NCI-H82 (cell line): ENCODE results near the gene CACNA1H.
"Not testable (repeated sequence)": the region's sequence is repeated elsewhere in the genome, so short reads cannot be mapped to it uniquely, and the experiment has no call there.

ENCODE experiments used
- DNase-seq: peaks from one replicate; lab custom pipeline; 2025; lab: John Stamatoyannopoulos, UW

The CACNA1H gene

GRCh38 chr16:1174477-1175357 is 21.8 kb downstream of the CACNA1H start:
- no peak for DNase-seq

GRCh38 chr16:1175566-1176279 is 22.8 kb downstream of the CACNA1H start:
- no peak for DNase-seq

GRCh38 chr16:1176280-1176897 is 23.5 kb downstream of the CACNA1H start:
- no peak for DNase-seq

- no peak for DNase-seq
Measured at GRCh38 chr16:1177053-1177452, 24.1 kb downstream of the CACNA1H start.

DNA sequence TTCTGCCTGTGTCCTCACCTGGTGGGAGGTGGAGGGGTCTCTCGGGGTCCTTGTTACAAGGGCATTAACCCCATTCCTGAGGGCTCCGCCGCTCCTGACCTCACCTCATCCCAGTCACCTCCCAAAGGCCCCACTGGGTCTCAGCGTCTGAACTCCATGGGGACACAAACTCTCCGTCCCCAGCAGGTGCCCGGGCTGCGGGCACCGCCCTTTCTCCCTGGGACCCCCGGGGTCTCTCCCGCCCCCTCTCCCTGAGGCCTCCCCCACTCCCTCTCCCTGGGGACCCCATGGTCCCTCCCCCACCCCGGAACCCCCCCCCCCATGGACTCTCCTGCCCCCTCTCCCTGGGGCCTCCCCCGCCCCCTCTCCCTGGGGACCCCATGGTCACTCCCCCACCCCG is 24.8 kb downstream of the CACNA1H start:
- DNase-seq, result no peak

DNA sequence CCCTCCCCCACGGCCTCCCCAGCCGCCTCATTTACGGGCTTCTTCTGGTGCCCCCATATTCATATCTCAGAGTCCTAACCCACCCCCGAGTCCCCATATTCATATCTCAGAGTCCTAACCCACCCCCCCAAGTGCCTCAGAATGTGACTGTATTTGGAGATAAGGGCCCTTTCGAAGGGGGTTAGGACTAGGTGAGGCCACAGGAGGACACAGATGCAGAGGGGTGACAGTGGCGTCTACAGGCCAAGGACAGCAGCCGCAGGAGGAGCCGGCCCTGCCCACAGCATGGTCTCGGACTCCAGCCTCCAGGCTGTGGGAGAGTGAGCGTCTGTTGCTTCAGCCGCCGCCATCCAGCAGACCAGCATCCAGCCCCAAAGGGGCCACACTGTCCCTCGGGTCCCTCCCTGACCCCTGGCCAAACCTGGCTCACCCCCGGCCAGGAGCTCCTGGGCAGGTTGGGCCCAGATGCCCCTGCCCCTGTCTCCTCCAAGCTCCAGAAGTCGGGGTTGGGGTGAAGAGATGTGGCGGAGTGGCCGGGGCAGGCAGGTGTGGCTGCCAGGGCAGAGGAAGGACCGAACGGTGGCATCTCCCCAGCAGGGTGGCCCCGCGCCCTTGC is 25.5 kb downstream of the CACNA1H start:
- DNase-seq, result no peak

DNA sequence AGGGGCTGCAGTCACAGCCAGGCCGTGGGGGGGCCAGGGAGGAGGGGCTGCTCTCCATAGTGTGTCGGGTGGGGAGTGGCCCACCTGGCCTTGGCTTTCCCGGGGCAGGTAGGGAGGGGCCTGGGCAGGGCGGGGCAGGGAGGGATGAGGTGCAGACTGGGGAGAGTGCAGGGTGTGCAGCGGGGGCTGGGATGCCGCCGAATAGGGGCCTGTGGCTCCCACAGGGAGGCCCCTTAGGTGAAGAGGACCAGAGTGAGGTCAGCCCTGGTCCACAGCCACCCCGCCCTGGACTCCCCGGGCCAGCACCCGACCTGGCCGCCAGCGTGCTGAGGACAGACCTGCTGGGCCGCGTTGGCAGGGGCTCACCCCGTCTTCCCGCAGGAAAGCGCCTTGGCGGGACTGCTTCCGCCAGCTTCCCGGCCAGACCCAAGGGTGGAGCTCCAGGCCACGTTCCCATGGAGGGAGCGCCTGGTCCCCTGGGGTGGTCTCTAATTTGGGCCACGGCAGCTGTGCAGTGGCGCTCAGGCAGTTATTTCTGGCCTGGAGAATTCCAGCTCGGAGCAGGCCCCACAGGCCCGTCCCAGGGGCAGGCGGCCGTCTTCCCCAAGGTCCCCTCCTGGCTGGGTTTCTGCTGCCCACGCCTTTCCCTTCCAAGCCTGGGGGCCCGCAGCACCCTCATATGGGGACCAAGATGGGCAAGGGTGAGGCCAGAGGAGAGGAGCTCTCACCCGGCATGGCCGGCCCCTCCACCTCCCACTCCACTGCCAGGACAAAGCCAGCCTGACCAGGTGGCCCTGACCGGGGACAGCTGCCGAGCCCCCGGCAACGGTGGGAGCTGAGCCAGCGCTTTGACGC is 27.9 kb downstream of the CACNA1H start:
- DNase-seq, result no peak

DNA sequence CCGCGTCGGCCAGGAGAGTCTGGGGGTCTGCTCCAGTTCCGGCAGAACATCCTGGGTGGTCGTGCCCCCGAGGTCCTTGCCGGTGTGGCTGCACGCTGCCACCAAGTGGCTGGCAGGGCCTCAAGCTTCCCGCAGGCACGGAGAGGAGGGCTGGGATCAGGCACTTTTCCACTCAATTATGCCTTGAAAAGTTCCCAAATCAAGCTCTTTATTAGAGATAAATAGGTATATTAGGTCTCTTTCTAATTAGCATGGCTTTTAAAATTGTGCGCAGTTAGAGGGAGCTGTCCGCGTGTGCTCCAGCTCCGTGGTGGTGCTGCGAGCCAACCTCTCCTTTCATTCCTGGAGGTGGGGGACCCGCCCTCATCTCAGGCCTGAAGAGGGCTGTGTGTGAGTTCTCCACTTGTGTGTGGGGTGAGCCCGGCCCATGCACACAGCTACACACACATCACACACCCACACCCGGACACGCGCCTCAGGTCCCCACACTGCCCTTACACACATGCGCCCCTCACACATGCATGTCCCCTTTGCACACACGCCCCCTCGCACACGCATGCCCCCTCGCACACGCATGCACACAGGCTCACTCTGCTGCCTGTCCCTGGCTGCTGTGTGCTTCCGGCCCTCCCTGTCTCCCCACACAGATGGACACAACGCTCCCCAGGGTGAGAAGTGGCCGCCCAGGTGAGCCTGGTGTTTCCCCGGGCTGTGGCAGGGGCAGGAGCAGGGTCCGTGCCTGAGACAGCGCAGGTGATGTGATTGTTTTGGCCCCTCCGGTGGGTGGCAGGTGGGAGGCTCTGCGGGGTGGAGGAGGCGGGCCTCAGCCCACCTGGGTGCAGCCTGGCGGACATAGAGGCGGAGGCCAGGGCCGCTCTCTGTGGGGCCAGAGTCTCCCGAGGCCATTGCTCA is 28.8 kb downstream of the CACNA1H start:
- no peak for DNase-seq

DNA sequence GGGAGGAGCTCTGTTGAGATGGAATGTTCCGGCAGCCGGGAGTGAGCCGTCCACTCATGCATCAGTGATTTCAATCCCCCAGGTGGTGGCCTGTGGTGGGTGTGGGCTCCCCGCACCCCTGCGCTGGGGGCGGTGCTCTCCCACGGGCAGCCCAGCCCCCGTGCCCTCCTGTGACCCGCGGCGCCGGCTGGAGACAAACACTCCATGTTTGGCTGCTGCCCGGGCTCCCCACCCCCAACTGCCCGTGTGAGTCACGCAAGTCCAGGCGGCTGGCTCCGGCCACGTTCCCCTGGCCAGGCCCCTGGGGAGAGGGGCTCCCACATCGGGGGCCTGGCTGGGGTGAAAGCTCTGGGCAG is 29.4 kb downstream of the CACNA1H start:
- no peak for DNase-seq

- peak; percentile 51 for DNase-seq
Measured at GRCh38 chr16:1182950-1183907, 30.3 kb downstream of the CACNA1H start.

GRCh38 chr16:1184156-1184868 is 31.4 kb downstream of the CACNA1H start:
- DNase-seq, result peak; percentile 25

GRCh38 chr16:1184980-1185379 is 32.1 kb downstream of the CACNA1H start:
- no peak for DNase-seq

DNA sequence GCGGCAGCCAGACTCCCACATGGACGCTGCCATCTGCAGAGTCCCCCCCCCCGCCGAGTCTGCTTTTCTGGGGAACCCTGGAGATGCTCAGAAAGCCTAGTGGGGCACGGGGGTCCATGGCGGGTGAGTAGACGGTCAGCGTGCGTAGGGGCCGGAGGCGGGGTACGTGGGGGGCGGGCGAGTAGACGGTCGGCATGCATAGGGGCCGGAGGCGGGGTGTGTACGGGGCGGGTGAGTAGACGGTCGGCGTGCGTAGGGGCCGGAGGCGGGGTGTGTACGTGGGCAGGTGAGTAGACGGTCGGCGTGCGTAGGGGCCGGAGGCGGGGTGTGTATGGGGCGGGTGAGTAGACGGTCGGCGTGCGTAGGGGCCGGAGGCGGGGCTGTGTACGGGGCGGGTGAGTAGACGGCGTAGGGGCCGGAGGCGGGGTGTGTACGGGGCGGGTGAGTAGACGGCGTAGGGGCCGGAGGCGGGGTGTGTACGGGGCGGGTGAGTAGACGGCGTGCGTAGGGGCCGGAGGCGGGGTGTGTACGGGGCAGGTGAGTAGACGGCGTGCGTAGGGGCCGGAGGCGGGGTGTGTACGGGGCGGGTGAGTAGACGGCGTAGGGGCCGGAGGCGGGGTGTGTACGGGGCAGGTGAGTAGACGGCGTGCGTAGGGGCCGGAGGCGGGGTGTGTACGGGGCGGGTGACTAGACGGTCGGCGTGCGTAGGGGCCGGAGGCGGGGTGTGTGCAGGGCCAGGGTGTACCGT is 32.7 kb downstream of the CACNA1H start:
- DNase-seq, result not testable (repeated sequence)

DNA sequence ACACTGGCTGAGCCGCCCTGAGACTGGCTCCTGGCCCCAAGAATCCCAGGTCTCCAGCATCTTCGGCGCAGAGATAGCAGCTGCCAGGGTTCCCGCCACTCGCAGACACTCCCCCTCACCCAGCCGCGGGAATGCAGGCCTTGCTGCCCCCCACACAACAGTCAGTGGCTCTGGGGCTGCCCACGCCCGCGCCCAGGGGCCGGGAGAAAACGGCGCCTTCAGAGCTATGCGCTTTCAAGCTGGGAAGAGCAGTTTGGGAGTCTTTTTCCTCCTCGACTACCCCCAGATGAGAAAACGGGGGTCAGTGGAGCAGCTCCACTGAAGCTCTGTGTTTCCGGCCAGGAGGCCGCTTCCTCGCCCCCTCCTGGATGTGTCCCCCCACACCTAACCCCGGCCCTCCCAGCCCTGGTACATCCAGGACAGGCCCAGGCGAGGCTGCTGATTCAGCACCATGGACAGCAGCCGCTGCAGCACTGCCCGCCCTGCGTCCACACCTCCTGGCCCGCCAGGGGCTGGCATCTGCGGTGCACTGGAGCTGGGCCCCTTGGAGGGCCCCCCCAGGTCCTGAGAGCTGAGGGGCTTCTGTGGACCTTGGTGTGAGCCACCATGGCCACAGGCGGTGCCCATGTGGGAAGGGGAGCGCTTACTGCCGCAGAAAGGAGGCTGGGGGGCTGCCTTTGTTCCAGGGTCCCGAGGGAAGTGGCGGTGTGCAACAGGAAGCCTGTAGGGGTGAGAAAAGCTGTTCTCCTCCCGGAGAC is 35.7 kb downstream of the CACNA1H start:
- DNase-seq, result no peak

DNA sequence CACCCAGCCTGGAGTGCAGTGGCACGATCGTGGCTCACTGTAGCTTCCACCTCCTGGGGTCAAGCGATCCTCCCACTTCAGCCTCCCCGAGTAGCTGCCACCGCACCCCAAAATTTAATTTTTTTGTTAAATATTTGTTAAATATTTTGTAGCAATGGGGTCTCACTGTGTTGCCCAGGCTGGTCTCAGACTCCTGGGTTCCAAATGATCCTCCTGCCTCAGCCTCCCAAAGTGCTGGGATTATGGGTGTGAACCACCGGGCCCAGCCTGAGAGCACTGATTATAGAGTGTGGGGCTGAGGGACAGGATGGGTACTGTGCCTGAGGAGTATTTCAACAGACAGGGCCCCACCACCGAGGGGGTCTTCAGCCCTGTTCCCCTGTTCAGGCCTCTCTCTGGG is 36.5 kb downstream of the CACNA1H start:
- DNase-seq, result no peak

DNA sequence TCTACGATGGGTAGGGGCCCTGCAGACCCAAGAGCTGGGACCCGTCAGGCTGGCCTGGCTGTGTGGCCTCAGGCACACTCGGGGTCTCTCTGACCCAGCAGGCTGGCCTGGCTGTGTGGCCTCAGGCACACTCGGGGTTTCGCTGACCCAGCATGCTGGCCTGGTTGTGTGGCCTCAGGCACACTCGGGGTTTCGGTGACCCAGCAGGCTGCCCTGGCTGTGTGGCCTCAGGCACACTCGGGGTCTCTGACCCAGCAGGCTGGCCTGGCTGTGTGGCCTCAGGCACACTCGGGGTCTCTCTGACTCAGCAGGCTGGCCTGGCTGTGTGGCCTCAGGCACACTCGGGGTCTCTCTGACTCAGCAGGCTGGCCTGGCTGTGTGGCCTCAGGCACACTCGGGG is 37.9 kb downstream of the CACNA1H start:
- not testable (repeated sequence) for DNase-seq

DNA sequence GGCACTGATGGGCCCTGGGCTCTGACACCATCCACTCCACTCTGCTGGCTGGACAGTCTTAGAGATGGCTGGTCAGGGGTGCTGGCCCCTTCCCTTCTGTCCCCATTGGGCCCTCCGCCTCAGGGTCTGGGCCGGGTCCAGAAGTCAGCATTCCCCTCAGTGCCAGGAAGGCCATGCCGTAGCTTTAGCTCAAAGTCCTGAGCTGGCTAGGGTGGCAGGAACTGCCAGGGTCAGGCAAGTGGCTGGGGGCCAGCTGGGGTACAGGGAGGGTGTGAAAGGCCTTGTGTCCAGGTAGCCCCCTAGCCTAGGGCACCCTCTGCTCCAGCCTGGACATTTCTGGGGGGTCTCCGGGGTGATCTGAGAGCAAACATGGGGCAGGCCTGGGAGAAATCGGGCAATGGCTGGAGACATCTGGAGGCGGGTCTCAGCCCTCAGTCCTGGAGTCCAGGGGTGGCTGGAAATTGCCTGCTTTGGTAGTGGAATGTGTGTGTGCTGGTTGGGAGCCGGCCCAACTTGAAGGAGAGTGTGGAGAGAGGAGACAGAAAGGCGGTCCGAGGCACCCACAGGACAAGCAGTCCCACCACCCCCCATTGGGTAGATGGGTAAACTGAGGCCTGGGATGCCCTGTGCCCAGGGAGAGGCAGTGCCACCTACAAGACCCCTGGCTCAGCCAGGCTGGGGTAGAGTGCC is 39.6 kb downstream of the CACNA1H start:
- DNase-seq, result no peak
